Renal pelvis (tissue), 4 donors: ENCODE results near the gene DDR2. TPM values are rescaled to one million over a fixed set of nuclear protein-coding genes. Genes with fewer than 3 reads are reported as not detected.

Experiments used
- DNase-seq: peaks from one replicate; pipeline ENCODE4 v3.0.0-alpha.2; 2013
- polyA plus RNA-seq, 3 donors: library from polyadenylated mRNA; unstranded; fragments of 120-200 nt; gene quantifications; one replicate each; pipeline ENCODE4 v1.2.1, GENCODE V29; 2013; ENCODE audit not compliant: insufficient read length in 3 of 3

DDR2 gene
- polyA plus RNA-seq, 3 donors = 16.3 to 21.6 (median 19.1) TPM

DNA sequence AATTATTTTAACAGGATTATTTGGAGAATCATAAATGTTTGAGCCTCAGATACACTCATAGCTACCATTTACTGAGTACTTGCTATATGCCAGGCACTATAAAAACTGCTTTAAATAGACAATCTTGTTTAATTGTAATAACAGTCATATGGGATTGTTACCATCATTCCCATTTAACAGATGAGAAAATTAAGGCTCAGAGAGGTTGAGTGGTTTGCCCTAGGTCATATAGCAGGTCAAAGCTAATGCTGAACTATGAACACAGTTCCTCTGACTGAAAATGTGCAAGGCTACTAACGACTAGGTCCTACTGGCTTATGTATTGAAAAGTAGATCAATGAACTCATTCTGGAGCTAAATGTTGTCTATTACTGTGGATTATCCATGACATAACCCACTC lies 63.4 kb downstream of the DDR2 start:
- no peak for DNase-seq

- peak; percentile 94 for DNase-seq
Measured at GRCh38 chr1:162696286-162696862, 64.1 kb downstream of the DDR2 start.

DNA sequence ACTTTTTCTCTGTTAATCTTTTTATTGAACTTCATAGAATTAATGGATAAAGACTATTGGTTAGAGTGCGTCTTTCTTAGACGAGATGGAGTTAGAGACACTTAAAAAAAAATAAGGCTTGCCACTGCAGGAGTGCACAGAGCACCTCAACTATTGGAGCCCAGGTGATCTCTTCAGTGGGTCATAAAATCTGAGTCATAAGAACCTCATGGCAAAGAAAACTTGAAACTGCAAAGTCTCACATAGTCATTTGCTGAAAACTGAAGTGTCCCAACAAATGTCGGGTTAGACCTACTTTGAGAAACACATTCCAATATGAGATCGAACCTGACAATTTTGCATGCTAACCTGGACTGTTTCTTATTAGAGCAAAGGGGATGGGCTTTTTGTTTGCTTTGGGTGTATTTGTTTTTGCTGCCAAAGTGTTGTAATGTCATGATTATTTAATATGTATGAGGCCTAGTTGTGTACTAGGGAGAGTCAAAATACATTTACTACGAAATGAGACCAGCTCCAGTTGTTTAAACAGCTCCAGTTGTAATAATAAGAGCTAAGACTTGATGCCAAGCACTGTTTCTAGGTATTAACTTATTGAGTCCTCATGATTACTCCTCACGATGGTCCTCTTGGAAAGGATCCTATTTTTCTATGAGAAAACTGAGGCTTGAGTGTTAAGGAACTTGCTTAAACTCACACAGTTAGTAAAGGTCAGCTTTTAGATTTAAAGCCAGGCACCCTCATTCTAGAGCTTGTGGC lies 65.1 kb downstream of the DDR2 start:
- no peak for DNase-seq

DNA sequence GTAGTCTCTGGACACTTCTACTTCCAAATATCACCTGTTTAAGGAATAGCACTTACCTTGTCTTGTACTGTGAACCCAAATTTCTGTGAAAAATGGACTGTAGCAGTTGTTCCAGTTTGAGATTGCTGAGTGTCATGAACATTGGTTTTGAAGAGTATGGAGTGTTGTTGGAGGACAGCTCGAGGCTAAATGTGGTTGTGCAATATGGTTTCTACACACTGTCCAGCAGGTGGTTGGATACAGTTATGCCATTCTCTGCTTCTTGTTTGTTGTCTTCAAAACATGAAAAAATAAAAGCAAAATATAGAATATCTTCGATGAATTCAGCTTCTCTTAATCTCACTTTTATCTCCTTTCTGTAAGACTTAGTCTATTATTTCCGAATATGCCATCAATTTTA lies 67.1 kb downstream of the DDR2 start:
- no peak for DNase-seq

- DNase-seq = no peak
Measured at GRCh38 chr1:162700131-162700530, 67.9 kb downstream of the DDR2 start.

- DNase-seq = no peak
Measured at GRCh38 chr1:162701286-162701685, 69.0 kb downstream of the DDR2 start.

DNA sequence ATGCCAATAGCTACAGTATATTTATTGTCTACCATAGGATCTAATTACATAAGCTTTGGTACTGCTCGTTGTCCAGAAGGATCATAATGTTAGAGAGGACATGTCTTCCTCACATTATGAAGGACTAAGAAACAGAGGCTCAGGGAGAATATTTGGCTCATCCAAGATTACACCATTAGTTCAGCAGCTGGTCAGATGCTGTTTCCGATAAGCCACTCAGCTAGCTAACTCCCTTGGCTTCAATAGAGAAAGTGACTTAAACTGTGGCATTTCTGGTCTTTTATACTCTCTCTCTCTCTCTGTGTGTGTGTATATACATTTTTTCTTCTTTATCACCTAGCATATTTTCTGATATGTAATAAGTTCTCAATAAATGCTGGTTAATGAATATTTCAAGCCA lies 70.4 kb downstream of the DDR2 start:
- DNase-seq = no peak

- DNase-seq = no peak
Measured at GRCh38 chr1:162703708-162704107, 71.4 kb downstream of the DDR2 start.

- DNase-seq = no peak
Measured at GRCh38 chr1:162704673-162705424, 72.6 kb downstream of the DDR2 start.

GRCh38 chr1:162706003-162706402 lies 73.7 kb downstream of the DDR2 start:
- DNase-seq = no peak

DNA sequence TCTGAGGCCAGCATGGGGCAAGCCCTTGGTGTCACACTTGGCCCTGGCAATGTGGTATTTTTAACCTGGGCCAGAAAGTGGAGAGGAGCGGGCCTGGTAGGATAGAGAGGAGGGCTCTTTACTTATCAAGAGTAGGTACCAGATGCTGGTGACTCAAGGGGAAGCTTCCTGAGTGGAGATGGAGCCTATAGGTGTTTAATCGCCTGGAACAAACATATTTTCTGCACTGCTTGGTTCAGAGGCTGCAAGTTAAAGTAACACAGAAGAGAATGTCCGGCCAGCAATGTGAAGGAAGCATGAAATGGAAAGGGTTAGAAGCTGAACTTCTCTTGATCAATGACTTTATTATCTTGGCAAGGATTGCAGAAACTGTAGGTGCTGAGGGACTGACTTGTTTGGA lies 74.3 kb downstream of the DDR2 start:
- no peak for DNase-seq

- no peak for DNase-seq
Measured at GRCh38 chr1:162708286-162708685, 76.0 kb downstream of the DDR2 start.

GRCh38 chr1:162709132-162709860 lies 77.0 kb downstream of the DDR2 start:
- no peak for DNase-seq

DNA sequence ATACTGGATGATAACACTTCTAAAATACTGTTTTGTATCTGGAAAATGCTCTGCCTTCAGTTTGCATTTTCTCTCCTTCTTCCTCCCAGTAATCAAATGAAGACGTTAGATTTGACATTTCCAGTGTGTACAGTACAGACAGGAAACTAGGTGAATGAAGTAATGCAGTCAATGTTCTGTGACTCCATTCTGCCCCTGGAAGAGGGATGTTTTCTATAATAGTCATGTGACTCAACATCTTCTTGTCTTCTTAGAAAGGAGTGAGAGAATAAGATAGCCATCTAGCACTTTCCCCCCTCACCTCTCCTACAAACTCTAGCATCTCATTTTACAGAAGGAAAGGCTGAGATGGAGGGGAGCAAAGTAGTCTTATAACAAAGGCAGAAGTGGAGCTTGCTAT lies 77.6 kb downstream of the DDR2 start:
- no peak for DNase-seq

- no peak for DNase-seq
Measured at GRCh38 chr1:162710345-162710744, 78.1 kb downstream of the DDR2 start.

- no peak for DNase-seq
Measured at GRCh38 chr1:162710780-162711465, 78.7 kb downstream of the DDR2 start.

DNA sequence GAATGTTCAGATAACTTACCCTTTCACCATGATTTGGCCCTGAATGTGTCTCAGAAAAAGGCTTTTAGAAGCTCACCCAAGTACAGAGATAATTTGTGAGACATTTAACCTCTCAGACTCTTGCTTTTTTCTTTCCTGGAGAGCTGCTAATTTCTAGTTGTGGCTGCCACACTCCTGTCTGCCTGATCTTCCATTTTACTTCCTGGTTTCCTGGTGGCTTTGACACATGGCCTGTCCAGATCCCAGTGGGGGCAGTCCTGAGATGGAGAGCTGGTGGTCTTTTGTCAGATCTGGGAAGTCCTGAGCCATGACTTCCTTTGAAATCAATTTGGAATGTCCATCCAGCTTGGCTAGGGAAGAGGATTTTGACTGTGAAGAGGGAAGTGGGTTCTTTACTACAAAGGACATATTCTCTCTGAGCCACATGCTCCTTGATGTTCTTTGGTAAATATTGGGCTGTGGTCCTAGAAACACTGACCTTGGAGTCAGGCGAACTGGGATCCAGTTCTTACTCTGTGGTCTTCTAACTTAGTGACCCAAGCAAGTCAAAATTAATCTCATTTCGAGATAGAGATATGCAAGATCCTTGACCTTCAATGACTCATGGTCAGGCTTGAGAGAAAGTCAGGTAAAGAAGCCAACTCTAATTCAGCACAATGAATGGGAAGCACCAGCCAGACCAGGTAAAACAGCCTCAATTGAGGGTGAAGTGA lies 80.2 kb downstream of the DDR2 start:
- no peak for DNase-seq

GRCh38 chr1:162716123-162716522 lies 83.9 kb downstream of the DDR2 start:
- no peak for DNase-seq

GRCh38 chr1:162716552-162716951 lies 84.3 kb downstream of the DDR2 start:
- DNase-seq = no peak

DNA sequence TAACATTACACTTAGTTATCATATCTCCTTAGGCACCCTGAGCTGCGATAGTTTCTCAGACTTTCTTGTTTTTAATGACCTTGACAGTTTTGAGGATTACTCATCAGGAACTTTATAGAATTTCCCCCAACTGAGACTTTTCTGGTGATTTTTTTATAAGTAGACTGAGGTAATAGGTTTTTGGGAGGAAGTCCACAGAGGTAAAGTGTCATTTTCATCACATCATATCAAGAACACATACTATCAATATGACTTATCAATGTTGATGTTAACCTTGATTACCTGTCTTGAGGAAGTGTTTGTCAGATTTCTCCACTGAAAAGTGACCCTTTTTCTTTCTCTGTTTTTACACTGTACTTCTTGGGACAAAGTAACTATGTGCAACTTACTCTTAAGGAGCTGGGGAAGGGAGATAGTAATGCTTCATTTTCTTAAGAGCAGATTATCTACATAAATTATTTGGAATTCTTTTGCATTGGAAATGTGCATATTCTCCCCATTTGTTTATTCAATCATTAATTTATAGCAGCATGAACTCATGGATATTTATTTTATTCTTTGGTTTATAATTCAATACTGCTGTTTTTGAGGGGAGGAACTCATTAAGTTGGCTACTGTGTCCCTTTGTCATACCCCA lies 85.4 kb downstream of the DDR2 start:
- DNase-seq = no peak

GRCh38 chr1:162719678-162720077 lies 87.4 kb downstream of the DDR2 start:
- no peak for DNase-seq
